Lower leg skin (tissue), 4 donors: ENCODE measurements around the gene PNMA8B. TPM values are rescaled to one million over a fixed set of nuclear protein-coding genes. Genes with fewer than 3 reads are reported as not detected.
"Not testable (repeated sequence)": the region's sequence is repeated elsewhere in the genome, so short reads cannot be mapped to it uniquely, and the experiment has no call there.

Source experiments
- DNase-seq, 2 donors: peaks; one replicate each; pipeline ENCODE4 v3.0.0-alpha.2; 2019; ENCODE audit warnings: low spot score in 2 of 2
- H3K4me3 ChIP-seq: fragments of 200-600 bp; sonication (generic); 2 replicates; pipeline ENCODE4 v1.5.1; 2017; ENCODE audit warnings: mild to moderate bottlenecking, low read depth; ENCODE audit not compliant: poor library complexity, severe bottlenecking
- POLR2A ChIP-seq, 2 donors: fragments of 450-650 bp; IDR thresholded peaks; one replicate each; pipeline ENCODE4 v1.6.1; 2016 to 2017; ENCODE audit warnings: antibody characterized with exemption in 2 of 2, mild to moderate bottlenecking in 1 of 2, moderate library complexity in 1 of 2
- WGBS, 2 donors: methylation state at CpG; one replicate each; pipeline ENCODE4 v1.1.5; 2018; 5-methylcytosine and 5-hydroxymethylcytosine counted together
- intact Hi-C: fragments of 100-400 bp; cut with DNase I; formaldehyde crosslinking; loops from one replicate; pipeline ENCODE4 v1.15.0; 2023; ENCODE audit warnings: low total_unique reads
- total RNA-seq, 4 donors: library from RNA; depleted of rRNA; stranded (reverse); fragments of >200 nt; gene quantifications; one replicate each; pipeline ENCODE4 v1.1.0, GENCODE V29; 2016
- TF ChIP-seq, protein P1 (sequence below), 3 donors: fragments of 450-650 bp; IDR thresholded peaks; one replicate each; pipeline ENCODE4 v1.5.1; 2016; ENCODE audit warnings: antibody characterized with exemption in 3 of 3, mild to moderate bottlenecking in 3 of 3, moderate library complexity in 2 of 3

The PNMA8B gene
- total RNA-seq, 4 donors from 2014 or later: 2.0 to 5.8 (median 2.8) TPM

GRCh38 chr19:46533621-46534081 lies 38.0 kb upstream of the PNMA8B start:
- 80 to 89% methylated on average over 11 to 16 of the region's 16 CpGs for WGBS, 2 donors
- DNase-seq: peak in 1 of 2 donors; percentile 65
- no peak overlapping the region for H3K4me3 ChIP-seq
- intact Hi-C loops: loop anchor here (10.0 kb wide), 1 partner anchor 131 kb away; the partner anchor contains the start of gene DACT3
- TF ChIP-seq POLR2A (IDR thresholded peaks at IDR 0.05): no peak
- TF ChIP-seq, protein P1, sequence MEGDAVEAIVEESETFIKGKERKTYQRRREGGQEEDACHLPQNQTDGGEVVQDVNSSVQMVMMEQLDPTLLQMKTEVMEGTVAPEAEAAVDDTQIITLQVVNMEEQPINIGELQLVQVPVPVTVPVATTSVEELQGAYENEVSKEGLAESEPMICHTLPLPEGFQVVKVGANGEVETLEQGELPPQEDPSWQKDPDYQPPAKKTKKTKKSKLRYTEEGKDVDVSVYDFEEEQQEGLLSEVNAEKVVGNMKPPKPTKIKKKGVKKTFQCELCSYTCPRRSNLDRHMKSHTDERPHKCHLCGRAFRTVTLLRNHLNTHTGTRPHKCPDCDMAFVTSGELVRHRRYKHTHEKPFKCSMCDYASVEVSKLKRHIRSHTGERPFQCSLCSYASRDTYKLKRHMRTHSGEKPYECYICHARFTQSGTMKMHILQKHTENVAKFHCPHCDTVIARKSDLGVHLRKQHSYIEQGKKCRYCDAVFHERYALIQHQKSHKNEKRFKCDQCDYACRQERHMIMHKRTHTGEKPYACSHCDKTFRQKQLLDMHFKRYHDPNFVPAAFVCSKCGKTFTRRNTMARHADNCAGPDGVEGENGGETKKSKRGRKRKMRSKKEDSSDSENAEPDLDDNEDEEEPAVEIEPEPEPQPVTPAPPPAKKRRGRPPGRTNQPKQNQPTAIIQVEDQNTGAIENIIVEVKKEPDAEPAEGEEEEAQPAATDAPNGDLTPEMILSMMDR (IDR thresholded peaks at IDR 0.05): no peak

- intact Hi-C loops: loop anchor here (10.0 kb wide), 1 partner anchor 132 kb away; the partner anchor contains the start of gene DACT3
- WGBS, 2 donors: 73% methylated on average over 10 to 12 of the region's 12 CpGs
- peak in 1 of 2 donors; percentile 77 for DNase-seq
Measured at GRCh38 chr19:46533078-46533620, 37.5 kb upstream of the PNMA8B start.

DNA sequence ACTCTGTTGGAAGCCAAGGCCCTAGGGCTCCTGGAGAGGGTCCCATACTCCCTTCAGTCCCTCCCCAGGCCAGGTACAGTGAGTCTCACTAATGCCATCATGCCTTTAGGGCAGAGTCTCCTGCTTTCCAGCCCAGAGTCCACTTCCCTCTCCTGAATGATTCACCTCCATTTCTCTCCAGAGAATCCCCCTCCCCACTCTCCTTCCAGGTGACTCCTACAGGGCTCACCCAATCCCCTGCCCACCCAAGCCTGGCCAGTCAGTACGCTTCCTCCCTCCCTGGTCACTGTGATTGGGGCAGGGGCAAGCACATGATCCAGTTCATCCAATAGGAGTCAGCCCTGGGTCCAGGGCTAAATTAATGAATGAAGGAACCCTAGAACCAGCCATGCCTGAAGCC lies 35.0 kb upstream of the PNMA8B start:
- TF ChIP-seq, protein P1 (IDR thresholded peaks at IDR 0.05): no peak
- no peak for TF ChIP-seq POLR2A (IDR thresholded peaks at IDR 0.05)
- WGBS, 2 donors: 59% methylated on average over 1 of the region's 1 CpG
- DNase-seq: no peak
- intact Hi-C loops: loop anchor here (10.0 kb wide), 1 partner anchor 134 kb away; the partner anchor contains the start of gene DACT3
- H3K4me3 ChIP-seq: no peak overlapping the region

More at GRCh38 chr19:46533078-46533620, 37.5 kb upstream of the PNMA8B start:
- H3K4me3 ChIP-seq: no peak overlapping the region
- TF ChIP-seq, protein P1 (IDR thresholded peaks at IDR 0.05): no peak
- TF ChIP-seq POLR2A (IDR thresholded peaks at IDR 0.05): no peak

DNA sequence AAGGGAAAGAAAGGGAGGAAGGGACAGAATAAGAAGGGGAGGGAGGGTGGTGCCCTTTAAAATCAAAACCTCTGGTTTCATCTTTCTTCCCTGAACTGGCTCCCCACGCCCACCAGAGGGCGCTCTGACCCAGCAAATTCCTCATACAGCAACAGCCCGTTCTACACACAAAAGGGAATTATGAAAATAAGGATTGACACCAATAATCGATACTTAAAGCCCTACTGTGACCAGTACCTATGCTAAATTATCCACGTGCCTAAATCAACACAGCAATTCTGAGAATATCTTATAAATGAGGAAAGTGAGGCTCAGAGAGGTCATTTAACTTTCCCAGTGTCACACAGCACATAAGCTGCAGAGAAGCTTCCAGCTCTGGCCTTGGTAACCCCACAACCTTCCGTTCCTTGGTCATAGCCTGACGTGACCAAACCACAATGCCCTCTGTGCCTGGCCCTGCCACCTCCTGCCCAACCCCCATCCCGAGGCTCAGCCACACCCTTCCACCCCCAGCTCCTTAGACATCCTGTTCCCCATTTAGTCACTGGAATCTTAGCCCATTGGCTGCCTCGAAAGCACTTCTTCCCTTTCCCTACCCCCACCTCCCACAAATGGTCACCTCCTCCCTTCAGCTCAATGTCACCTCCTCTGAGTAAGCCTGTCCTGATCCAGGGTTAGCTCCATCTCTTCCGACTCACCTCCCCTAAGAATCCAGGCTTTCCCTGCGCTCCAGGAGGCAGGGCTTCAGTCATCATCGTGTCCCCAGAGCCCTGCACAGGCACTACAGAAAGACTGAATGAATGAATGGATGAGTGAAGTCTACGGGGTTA lies 34.2 kb upstream of the PNMA8B start:
- intact Hi-C loops: loop anchor here (10.0 kb wide), 1 partner anchor 135 kb away; the partner anchor contains the start of gene DACT3
- peak in 1 of 2 donors; percentile 68 for DNase-seq
- 3 to 4% methylated on average over 13 of the region's 13 CpGs for WGBS, 2 donors
- TF ChIP-seq POLR2A (IDR thresholded peaks at IDR 0.05): no peak
- TF ChIP-seq, protein P1 (IDR thresholded peaks at IDR 0.05): peak in 1 of 3 donors; percentile 68
- no peak overlapping the region for H3K4me3 ChIP-seq

DNA sequence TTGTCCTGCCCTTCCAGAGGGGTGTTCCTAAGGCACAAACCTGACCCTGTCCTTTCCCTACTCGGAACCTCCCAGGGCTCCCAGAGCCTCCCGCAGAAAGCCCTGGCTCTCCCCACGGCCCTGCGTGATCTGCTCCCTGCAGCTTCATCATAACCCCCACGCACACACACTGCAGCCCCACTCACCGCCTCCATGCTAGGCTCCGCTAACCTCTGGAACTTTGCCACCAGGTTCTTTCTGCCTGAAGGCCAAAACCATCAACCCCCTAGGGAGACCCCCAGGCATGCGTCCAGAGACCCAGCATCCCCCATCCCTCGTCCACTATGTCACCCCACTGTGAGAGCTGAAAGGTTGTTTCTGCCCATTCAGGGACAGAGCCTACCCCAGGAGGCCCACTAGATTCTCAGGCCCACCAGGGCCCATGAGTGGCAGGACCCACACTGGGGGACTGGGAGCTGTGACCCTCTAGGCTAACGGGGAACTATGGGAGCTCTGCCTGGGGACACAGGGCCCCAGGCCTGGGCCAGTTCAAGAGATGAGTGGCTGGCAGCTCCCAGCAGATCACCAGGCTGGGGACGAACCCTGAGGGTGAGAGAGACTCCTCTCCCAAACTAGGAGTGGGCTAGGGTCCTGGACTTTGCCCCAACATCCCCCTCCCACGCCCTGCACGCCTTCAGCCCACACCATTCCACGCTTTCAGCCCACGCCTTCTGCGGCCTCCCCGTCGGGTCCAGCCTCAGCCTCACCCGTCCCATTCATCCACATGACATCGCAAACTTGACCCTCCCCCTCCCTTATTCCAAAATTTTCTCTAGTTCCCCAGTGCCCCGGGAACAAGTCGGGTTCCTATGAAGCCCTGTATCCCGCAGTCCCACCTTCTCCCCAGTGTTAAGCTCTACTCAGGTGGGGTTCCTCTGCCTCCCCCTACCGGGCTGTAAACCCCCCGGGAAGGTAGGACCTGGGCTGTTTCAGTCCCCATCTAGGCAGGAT lies 33.2 kb upstream of the PNMA8B start:
- DNase-seq: no peak
- WGBS, 2 donors: 55 to 61% methylated on average over 25 of the region's 25 CpGs
- H3K4me3 ChIP-seq: no peak overlapping the region
- intact Hi-C loops: no loop called here
- no peak for TF ChIP-seq POLR2A (IDR thresholded peaks at IDR 0.05)
- TF ChIP-seq, protein P1 (IDR thresholded peaks at IDR 0.05): no peak

DNA sequence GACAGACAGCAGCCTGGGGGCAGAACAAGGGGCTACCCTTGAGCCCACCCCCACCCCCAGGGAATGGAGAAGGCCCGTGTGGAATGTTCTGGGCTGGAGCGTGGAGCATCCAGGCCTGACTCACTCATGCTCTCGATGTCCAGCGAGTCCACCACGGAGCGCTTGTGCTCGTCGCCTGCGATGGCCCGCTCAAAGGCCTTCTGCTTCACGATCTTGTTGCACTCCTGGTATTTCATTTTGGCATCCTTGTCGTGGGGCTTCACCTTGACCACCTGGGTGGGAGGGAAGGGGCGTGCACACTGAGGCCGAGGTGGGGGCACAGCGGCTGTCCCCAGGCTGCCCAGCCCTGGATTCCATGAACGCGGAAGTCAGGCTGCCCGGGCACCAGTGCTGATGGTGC lies 31.1 kb upstream of the PNMA8B start:
- H3K4me3 ChIP-seq, DNase-seq, intact Hi-C loops: not testable (repeated sequence)
- 88 to 91% methylated on average over 18 of the region's 18 CpGs for WGBS, 2 donors
